Erythroblast (primary cell): ENCODE measurements around the gene GRIP2.

ENCODE experiments used
- DNase-seq, 2 experiments: peaks; one replicate each; lab custom pipeline; 2025; lab: John Stamatoyannopoulos, UW
- GATA1 ChIP-seq: IDR thresholded peaks from 2 replicates; pipeline ENCODE4 v1.6.1; 2011; ENCODE audit warnings: low read depth, mild to moderate bottlenecking, control low read depth, low read length, moderate library complexity
- POLR2A ChIP-seq: IDR thresholded peaks from 2 replicates; pipeline ENCODE4 v1.6.1; 2011; ENCODE audit warnings: mild to moderate bottlenecking, low read length

GRIP2 gene

DNA sequence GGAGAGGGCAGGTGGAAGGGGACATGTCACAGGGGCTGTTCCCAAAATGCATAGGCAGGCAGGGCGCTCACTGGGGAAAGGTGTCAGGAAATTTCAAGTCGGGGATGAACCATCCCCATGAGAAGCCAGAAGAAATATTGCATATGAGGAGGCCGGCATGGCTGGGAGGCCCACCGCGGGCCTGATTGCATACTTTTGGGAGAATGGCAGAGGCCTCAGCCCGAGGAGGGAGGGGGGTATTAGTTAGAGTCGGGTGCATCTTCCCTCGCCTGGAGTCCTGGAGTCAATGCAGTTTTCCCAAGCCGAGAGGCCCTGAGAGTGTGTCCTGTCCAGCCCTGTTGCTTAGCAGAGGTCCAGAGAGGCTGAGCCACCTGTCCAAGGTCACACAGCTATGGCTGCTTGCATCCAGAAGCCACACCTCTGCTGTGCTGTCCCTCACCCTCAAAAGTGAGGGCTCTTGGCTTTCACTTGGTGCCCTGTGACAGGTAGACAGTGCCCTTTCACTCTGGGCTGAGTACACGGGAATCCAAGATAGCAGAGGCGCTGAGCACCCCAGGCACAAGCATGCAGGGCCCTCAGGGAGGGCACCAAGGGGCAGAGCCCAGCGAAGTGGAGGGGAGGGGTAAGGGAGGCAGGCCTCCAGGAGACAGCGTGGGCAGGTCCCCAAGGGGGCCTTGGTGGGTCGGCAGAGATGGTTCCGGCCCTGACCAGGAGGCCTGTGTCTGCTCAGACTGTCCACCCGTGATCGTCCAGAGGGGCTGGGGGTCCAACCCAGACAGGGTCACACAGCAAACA, 48.5 kb downstream of the GRIP2 start:
- DNase-seq: no peak
- TF ChIP-seq POLR2A: no peak
- no peak for TF ChIP-seq GATA1

DNA sequence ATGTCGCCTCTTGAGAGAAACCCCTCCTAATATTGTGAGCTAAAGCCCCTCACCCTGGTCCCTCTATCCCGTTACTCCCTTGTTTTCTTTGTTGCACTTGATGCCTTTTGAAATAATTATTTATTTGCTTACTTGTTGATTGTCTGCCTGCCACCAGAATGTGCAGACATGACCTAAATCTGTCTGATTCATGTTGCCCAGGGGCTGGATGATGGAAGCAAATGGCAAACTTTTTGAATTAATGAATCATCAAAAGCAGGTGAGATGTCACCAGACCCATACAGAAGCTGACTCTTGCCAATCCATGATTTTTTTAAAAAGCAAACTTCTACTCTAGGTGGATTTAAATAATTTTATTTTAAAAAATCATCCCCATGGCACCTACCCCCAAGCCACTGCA, 49.3 kb downstream of the GRIP2 start:
- TF ChIP-seq POLR2A (no peak), GATA1 (no peak)
- no peak for DNase-seq

DNA sequence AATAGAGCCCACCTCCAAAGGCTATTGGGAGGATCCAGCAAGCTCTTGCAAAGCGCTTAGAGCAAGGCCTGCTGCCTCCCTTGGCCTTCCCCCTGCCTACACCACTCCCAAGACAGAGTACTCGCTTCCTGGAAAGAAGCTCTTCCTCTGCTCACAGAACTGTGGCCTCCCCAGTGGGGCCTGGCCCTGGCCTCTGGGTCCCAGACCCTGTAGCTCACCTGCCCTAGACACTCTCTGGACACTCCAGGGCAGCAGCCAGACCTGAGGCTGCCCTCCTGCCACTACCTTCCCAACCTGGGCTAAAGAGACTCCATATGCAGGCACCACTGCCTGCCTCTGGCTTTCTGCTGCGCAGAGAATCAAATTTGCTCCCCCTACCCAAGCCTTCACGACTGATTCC, 49.9 kb downstream of the GRIP2 start:
- DNase-seq: no peak
- TF ChIP-seq POLR2A (no peak), GATA1 (no peak)

DNA sequence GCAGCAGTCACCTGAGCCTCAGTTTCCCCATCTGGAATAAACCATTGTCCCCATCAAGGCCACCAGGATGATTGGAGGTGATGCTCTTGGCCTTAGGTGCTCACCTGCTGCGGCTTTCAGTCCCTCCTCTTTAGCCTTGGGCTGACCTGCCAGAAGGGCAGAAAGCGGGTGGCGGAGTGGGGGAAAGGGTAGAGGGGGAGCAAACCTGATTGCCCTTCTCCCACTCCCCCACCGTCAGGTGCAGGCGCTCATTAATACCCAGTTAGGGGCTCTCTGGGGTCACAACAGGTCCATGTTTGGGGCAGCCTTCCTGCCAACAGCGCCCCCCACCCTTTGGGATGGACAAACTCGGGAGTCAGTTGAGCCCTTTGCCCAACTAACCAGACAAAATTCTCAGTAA, 50.5 kb downstream of the GRIP2 start:
- DNase-seq: no peak
- TF ChIP-seq POLR2A: no peak
- no peak for TF ChIP-seq GATA1

DNA sequence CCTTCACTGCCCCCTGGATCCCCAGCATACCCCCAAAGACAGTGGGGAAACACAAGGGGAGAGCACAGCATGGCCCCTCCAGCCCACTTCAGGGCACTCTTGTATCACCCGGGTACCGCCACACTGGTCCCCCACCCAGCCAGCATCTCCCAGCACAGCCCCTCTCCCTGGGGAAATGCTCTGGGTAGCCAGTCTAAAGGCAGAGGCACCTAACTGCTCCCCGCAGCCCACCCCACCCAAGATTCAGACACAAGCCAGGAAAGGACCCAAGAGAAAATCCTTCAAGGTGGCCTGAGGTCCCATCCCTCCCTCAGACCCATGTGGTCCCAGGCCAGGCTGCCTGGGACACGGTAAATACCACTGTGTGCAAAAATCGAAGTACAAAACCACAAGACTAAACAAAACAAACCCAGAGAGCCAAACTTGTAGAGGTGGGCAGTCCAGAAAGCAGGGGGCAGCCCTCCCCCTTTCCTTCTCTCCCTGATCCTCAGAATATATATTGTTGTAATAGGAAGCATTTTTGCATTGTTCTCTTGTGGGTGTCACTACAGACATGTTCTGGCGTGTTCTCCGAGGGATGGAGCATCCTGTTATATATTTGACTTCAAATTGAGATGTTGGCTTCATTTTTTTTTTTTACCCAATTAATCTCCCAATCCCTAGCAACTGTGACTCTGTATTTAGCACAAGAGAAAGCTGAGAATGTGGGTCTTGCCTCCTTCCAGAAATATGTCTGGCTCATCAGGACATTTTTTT, 51.7 kb downstream of the GRIP2 start:
- TF ChIP-seq POLR2A (no peak), GATA1 (no peak)
- no peak for DNase-seq

DNA sequence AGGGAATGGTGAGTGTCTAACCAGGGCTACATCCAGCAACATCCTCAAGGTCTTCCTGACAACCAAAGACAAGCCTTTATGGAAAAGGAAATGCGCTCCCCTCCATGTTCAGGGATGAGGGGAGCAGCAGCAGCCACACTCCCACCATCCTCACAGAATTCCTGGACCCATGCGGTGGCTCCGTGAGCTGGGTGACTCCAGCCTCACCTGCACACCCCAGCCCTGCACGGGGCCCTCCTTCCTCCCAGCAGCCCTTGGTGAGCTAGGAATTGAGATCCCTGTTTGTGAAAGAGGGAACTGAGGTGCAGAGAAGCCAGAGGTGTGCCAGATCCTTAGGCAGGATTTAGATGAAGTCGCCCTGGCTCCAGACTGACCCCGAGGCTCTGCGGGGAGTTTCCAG, 52.3 kb downstream of the GRIP2 start:
- DNase-seq: no peak
- TF ChIP-seq GATA1 (no peak), POLR2A (no peak)

DNA sequence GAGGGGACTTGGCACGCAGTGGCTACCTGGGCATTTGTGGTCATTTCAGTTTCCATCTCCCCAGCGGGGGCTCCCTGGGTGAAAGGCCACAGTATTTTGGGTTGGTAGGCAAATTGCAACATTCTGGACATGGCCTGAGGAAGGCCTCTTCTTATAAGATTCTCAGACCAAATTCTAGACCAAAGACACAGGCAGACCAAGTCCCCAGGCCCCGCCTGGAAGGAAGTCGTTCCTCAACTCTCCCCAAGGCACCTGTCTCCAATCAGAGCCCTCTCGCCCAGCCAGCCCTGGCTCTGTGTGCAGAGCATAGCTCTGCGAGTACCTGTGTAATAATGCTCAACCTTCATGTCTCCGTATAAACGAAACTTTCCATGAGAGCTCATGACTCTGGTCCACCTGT, 53.1 kb downstream of the GRIP2 start:
- no peak for DNase-seq
- no peak for TF ChIP-seq POLR2A

DNA sequence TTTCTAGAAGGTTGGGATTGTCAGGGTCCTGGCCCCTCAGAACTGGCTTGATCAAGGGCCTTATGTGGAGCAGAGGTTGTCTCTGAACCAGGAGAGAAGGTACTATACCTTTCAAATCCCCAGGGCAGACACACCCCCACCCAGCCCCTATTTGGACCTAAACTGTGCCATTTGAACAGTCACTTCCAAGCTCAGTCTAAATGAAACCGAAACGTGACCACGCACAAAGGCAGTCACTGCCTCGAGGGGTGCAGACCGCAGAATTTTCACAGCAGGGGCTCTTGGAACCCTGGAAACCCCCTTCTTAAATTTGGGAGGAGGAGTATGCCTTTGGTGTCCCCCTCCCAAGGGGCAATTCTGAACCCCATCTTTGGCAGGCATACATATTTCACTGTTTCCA, 53.7 kb downstream of the GRIP2 start:
- DNase-seq: no peak

DNA sequence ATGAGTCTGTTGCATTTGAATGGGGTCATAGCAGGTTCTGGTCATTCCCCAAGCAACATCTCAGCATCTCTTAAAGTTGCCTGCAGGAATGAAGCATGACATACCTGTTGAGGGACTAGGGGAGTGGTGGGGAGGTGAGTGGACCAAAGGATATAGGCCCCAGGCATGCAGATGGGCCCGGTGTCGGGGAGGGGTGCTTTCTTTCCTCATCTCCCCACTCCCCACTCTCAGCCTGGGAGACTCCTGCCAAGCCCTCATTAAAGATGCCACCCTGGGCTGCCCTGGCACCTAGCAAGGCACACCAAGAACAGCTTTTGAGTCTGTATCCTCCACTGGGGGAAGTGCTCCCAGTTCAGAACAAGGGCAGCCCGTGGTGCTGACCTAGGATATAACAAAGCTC, 54.2 kb downstream of the GRIP2 start:
- no peak for TF ChIP-seq GATA1
- TF ChIP-seq POLR2A: no peak
- no peak for DNase-seq

More for the DNA sequence above, 53.7 kb downstream of the GRIP2 start:
- TF ChIP-seq POLR2A (no peak), GATA1 (no peak)

DNA sequence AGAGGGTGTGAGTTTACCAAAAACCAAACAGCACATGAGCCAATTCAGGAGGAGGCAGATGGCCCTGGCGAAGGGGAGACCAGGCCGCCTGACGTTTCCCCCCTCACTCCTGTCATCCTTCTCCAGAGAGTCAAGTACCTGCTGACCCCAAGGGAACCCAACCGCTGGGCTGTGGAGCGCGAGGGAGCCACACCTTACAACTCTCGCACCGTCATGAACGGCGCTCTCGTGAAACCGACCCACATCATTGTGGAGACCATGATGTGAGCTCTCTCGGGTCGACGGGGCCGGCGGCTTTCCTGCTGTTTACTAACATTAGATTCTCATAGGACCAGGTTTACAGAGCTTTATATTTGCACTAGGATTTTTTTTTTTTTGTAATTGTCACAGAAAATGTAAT, 55.4 kb downstream of the GRIP2 start:
- TF ChIP-seq POLR2A (no peak), GATA1 (no peak)
- DNase-seq: no peak

DNA sequence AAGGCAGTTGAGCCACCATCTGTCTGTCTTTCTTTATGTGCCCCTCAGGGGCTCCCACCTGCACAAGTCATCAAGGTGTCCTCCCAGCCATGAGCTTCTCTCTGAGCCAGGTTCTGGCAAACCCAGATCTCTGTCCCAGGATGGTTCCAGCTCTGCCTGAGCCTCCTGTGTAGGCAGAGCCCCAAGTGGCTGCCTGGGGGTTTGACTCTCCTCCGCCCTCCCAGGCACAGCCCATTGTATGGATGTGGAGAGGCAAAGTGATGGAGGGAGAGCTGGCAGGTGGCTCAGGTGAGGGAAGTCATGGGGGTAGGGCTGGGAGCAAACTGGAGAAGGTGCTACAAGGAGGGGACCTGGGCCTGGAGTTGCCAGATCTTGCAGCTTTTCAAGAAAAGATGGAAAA, 56.9 kb downstream of the GRIP2 start:
- DNase-seq: no peak
- no peak for TF ChIP-seq POLR2A
- no peak for TF ChIP-seq GATA1

DNA sequence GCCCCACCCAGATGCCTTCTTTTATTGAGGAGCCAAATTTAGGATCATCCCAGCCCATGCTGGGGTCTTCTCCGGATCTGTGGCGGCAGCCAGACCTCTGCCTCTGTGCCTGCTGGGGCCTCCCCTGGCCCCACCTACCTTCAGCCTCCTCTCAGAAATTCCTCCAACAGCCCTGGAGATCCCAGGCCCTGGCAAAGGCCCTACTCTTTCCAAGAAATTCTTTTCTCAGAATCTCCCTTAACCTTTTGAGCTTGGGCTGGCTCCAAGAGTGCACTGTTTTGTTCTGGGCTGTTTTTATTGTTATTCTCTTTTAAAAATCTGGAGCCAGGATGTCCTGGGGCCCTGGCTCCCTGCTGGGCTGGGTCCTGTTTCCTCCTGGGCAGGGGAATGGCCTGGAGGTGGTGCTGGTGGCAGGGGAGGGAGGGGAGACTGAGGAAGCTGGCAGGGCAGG, 57.8 kb downstream of the GRIP2 start:
- TF ChIP-seq GATA1 (no peak), POLR2A (no peak)
- DNase-seq: no peak

DNA sequence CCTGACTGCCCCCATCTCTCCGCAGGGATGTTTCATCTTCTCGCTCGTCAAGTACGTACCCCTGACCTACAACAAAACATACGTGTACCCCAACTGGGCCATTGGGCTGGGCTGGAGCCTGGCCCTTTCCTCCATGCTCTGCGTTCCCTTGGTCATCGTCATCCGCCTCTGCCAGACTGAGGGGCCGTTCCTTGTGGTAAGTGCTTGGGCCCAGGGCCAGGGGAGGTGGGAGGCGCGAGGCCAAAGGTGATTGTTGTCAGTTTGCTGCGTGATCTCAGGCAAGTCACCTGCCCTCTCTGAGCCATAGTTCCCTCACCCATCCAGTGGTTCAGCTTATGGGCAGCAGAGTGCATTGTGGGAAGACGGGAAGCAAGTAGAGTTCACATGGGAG, 58.5 kb downstream of the GRIP2 start:
- TF ChIP-seq POLR2A (no peak), GATA1 (no peak)

DNA sequence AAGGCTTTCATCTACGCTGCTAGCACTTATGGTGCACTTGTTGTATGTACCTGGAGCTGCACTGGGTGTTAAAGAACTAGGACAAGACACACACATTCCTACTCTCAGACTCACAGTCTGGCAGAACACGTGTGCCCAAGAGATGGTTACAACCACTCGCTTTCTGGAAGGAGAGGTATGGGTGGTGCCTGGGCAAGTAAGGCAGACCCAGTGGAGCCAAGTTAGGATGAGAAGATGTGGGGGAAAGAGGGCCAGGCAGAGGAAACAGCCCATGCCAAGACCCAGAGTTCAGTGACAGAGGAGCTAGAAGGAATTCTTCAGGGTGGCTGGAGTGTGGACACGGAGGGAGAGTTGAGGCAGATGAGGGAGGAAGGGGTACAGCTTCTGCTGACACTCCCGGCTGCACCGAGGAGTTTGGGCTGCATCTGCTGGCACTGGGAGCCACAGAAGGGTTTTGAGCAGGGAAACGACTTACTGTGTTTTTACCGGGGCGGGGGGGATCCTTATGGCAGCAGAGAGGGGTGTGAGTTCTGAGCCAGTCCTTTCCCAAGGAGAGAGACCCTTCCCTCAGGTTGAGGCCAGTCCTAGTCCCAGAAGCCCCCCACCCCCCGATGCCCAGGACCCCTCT, 59.0 kb downstream of the GRIP2 start:
- TF ChIP-seq POLR2A (no peak), GATA1 (no peak)
- no peak for DNase-seq

More for the DNA sequence above, 58.5 kb downstream of the GRIP2 start:
- DNase-seq: no peak
